AG04449 (cell line): Measurements from ENCODE around the gene PSTK.

Experiments
- CTCF ChIA-PET: fragments of 350-600 bp; formaldehyde crosslinking; extraction: SDS; loops from one replicate; lab custom pipeline; 2021; ENCODE audit warnings: antibody characterized with exemption; lab: Yijun Ruan, JAX
- POLR2A ChIA-PET: fragments of 400-600, 350-600 bp; formaldehyde crosslinking; extraction: SDS; loops from one replicate; lab custom pipeline; 2020; ENCODE audit warnings: antibody characterized with exemption, inconsistent platforms; lab: Yijun Ruan, JAX
- DNase-seq: peaks from one replicate; pipeline ENCODE4 v3.0.0-alpha.2; 2010; ENCODE audit warnings: low read depth, low spot score
- H3K4me3 ChIP-seq: 2 replicates; pipeline ENCODE4 v1.5.1; 2011; ENCODE audit warnings: low read depth, mild to moderate bottlenecking, control low read depth, low read length
- TF ChIP-seq, protein P1 (sequence below): IDR thresholded peaks from one replicate; pipeline ENCODE4 v1.5.1; 2011; ENCODE audit warnings: mild to moderate bottlenecking, moderate library complexity, low read length, control low read depth, inconsistent platforms; ENCODE audit not compliant: insufficient read depth; ENCODE audit errors: missing control alignments

PSTK gene

DNA sequence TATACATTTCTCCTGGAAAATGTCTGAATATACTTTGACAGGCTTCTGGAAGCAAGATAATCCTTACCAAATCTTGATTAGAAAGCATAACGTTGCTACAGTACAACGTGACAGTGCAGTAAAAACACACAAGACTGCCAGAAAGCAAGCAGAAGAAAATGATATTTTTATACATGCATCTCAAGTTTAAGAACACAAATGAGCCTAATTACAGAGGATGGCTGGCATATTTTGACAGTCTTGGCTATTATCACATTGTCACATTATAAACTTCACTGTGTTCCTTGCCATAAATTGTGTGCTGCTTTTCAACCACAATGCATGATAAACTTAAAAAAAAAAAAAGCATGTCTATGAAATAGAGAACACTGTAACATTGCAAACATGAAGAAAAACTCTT, 24.1 kb downstream of the PSTK start:
- TF ChIP-seq, protein P1, sequence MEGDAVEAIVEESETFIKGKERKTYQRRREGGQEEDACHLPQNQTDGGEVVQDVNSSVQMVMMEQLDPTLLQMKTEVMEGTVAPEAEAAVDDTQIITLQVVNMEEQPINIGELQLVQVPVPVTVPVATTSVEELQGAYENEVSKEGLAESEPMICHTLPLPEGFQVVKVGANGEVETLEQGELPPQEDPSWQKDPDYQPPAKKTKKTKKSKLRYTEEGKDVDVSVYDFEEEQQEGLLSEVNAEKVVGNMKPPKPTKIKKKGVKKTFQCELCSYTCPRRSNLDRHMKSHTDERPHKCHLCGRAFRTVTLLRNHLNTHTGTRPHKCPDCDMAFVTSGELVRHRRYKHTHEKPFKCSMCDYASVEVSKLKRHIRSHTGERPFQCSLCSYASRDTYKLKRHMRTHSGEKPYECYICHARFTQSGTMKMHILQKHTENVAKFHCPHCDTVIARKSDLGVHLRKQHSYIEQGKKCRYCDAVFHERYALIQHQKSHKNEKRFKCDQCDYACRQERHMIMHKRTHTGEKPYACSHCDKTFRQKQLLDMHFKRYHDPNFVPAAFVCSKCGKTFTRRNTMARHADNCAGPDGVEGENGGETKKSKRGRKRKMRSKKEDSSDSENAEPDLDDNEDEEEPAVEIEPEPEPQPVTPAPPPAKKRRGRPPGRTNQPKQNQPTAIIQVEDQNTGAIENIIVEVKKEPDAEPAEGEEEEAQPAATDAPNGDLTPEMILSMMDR, result no peak
- CTCF ChIA-PET, result interaction anchor here (0.7 to 6.4 kb wide), 3 partner anchors 23 to 1012 kb away, joined by 3 to 41 read pairs (median 3); partner anchors contain the start of gene PSTK
- no peak for DNase-seq
- no peak overlapping the region for H3K4me3 ChIP-seq
- POLR2A ChIA-PET, result no interaction called here

DNA sequence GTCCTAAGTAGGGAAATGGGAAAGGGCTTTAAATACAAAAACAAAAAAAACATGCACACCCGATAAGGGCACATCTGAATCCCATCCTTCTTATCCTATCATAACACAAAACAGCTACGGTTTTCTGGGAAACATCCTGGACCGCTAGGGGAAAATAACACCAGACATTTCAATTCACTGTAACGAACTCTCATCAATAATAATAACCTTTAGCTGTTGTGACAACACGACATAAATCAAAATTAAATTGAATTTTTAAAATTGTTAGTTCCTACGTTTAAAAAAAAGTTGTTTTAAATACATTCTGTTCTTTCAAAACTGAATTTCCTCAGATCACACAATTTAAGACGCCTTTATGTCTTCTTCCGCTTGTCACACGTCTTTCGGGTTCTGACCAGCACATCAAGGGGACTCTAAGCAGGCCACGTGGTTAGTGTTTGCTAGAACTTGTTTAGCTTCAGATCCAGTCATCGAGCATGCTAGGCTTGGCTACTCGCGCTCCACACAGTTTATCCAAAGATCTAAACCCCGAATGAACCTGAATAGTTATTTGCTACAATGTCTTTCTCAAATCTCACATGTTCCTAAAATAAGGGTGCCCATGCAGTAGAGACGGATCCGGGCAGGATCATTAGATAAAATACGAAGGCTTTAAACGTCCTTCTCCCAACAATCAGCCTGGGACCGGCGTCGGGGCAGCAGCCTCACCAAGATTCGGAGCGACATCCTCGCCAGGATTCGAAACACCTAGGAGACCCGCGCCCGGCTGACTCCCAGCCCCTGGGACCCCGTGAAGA, 27.6 kb downstream of the PSTK start:
- TF ChIP-seq, protein P1, result no peak
- CTCF ChIA-PET, result interaction anchor here (1.1 to 6.4 kb wide), 5 partner anchors 9 to 359 kb away, joined by 3 to 41 read pairs (median 4); partner anchors contain the start of genes BUB3 and PSTK
- POLR2A ChIA-PET, result no interaction called here
- no peak for DNase-seq
- peak overlapping the region; percentile 96 for H3K4me3 ChIP-seq

DNA sequence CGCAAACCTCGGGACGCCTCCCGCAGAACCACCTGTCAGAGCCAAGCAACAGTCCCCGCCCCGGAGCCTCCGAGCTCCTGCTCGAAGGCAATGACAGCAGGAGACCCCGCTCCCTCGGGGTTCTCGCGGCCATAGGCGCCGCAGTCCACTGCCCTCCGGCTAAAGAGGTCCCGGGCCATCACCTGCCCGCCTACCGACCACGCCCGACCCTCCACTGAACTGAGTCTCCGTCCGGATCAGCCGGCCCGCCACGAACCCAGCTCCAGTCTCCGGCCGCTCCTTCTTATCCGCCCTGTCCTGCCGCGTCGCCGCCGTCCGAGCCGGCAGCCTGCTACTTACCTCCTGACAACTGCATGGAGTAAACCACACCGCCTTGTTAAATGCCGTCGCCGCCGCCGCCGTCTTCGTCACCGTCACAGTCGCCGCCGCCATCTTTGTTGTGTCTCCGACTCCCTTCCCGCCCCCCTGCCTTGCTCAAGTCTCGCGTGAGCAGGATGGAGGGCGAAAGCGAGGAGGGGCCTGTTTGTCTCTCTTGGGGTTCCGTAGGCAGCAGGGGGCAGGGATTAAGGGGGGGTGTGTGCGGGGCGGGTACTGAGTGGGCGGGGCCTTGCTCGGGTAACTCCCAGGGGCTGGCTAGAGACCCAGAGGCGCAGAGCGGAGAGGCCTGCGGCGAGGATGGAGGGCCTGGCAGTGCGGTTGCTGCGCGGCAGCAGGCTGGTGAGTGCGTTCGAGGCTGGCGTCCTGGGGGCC, 28.3 kb downstream of the PSTK start, which contains the start of the genes ACADSB and IKZF5:
Gene ACADSB (plus strand): TSS at position 652 of the 750 bp plus-strand sequence. CDS start 24 bp downstream, at position 676.
Gene IKZF5 (minus strand): TSS at position 441 of the 750 bp plus-strand sequence. CDS start 10,170 bp downstream, outside the sequence.
- TF ChIP-seq, protein P1, result no peak
- ChIA-PET CTCF (interaction anchor here (1.3 to 6.4 kb wide), 4 partner anchors 10 to 360 kb away, joined by 3 to 41 read pairs (median 8); partner anchors contain the start of gene PSTK), POLR2A (no interaction called here)
- DNase-seq, result peak; percentile 92
- H3K4me3 ChIP-seq, result peak within 1 kb of the TSS; percentile 96

DNA sequence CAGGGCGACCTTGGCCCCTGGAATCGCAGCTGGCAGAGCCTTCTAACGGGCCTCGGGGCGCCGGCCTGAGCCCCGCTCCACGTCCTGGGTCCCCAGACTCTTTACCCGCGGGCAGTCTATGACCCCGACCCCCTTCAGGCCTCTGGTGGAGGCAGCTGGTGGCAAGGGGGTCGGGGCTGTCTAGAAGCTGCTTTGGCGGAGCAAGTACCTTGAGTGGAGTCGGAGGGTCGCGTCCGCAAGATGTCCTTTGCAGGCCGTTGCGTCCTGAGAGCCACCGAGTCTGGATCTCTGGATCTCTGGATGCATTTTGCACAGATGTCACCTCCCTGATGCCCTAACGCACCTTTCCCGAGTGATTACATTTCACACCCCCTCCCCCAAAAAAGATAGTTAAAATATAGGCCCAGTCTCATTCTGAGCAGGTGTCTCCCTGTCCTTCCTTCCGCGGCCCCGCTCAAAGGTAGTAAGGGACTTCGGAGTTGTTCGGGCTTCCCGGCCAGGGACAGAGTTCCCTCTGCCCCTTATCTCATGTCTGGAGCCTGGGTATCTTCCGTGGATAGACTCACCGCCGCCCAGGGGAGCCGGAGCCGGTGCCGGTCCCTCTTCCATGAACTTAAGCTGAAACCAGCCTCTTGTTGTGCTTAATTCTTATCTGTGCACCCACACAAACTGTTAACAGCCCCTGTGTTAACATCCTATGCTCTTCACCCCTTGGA, 29.1 kb downstream of the PSTK start:
- DNase-seq, result no peak
- TF ChIP-seq, protein P1, result no peak
- CTCF ChIA-PET, result interaction anchor here (2.3 to 6.4 kb wide), 2 partner anchors 10 to 28 kb away, joined by 11 to 41 read pairs; partner anchors contain the start of gene PSTK
- H3K4me3 ChIP-seq, result peak overlapping the region; percentile 96
- POLR2A ChIA-PET, result no interaction called here

DNA sequence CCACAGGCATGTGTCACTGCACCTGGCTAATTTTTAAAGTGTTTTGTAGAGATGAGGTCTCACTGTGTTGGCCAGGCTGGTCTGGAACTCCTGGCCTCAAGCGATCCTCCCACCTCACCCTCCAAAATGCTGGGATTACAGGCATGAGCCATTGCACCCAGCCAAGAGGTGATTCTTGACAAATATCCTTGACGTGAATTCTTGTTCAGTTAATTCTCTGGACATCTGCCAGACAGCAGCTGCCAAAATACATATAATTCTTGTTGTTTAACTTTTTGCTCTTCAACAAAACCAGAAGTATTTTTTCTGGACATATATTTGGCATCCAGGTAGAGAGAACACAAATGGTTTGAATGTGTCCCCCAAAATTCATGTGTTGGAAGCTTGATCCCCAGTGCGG, 31.8 kb downstream of the PSTK start:
- CTCF ChIA-PET, result no interaction called here

More for the DNA sequence above, 31.8 kb downstream of the PSTK start:
- POLR2A ChIA-PET, result interaction anchor here (0.6 kb wide), 1 partner anchor 735 kb away, joined by 3 read pairs; no protein-coding TSS in a partner anchor
- H3K4me3 ChIP-seq, result no peak overlapping the region
- TF ChIP-seq, protein P1, result no peak
- no peak for DNase-seq
